ENCODE measurements around the gene UQCRC1.

DNA sequence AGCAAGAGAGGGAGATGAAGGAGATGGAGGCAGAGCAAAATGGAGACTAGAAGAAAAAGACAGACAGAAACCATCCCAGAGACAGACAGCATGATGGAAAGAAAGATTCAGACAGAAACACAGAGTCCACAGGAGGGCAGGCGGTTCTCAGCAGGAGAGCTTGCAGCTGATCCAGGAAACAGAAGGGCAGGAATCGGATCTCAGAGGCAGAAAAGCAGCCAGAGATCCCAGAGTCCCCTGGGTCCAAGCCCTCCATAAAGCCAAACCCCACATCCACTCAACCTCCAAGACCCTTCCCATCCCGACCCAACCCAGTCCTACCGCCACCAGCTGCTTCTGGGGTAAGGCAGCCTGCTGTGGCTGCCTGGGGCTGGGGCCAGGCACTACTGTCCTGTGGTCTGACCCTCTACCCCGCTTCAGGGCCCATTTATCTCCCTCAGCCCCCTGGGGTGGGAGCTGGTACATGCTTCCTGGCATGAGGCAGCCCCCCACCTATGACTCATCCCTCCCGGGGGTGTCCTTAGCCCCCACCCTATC, 46.0 kb downstream of the UQCRC1 start, which contains the start of gene UCN2:
- TF ChIP-seq, protein P1, sequence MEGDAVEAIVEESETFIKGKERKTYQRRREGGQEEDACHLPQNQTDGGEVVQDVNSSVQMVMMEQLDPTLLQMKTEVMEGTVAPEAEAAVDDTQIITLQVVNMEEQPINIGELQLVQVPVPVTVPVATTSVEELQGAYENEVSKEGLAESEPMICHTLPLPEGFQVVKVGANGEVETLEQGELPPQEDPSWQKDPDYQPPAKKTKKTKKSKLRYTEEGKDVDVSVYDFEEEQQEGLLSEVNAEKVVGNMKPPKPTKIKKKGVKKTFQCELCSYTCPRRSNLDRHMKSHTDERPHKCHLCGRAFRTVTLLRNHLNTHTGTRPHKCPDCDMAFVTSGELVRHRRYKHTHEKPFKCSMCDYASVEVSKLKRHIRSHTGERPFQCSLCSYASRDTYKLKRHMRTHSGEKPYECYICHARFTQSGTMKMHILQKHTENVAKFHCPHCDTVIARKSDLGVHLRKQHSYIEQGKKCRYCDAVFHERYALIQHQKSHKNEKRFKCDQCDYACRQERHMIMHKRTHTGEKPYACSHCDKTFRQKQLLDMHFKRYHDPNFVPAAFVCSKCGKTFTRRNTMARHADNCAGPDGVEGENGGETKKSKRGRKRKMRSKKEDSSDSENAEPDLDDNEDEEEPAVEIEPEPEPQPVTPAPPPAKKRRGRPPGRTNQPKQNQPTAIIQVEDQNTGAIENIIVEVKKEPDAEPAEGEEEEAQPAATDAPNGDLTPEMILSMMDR (IDR thresholded peaks at IDR 0.05; ENCODE audit: borderline replicate concordance, extremely low read depth, low read length, poor library complexity, severe bottlenecking), result no peak
- TF ChIP-seq EZH2 (IDR thresholded peaks at IDR 0.05; ENCODE audit: borderline replicate concordance, low read depth, low read length, severe bottlenecking), result no peak
